CMK (cell line): Measurements from ENCODE around the gene TMEM33.

Experiments
- DNase-seq: peaks from one replicate; pipeline ENCODE4 v3.0.0-alpha.2; 2010; ENCODE audit warnings: low read depth

TMEM33 gene

DNA sequence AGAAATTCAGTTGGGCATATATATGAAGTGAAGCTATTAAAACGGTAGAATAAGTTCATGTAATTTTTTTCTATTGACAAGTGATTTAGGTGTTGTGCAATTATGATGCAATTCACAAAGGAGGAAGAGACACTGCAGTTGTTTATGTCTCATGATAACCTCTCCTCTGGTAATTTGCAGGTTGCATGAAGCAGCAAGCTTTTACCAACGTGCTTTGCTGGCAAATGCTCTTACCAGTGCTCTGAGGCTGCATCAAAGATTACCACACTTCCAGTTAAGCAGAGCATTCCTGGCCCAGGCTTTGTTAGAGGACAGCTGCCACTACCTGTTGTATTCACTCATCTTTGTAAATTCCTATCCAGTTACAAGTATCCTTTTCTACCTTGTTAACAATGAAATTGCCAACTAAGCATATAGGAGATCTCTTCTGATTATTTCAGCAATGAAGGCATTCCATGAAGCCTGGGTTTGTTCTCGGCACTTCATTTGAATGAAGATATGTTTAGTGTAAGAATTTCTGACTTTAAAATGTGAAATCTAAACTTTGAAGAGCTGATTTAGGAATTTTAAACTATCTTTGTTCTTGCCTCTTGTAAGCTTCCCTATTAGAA lies 3.9 kb downstream of the TMEM33 start:
- no peak for DNase-seq

- DNase-seq, result no peak
Measured at GRCh38 chr4:41940834-41941233, 5.6 kb downstream of the TMEM33 start.

DNA sequence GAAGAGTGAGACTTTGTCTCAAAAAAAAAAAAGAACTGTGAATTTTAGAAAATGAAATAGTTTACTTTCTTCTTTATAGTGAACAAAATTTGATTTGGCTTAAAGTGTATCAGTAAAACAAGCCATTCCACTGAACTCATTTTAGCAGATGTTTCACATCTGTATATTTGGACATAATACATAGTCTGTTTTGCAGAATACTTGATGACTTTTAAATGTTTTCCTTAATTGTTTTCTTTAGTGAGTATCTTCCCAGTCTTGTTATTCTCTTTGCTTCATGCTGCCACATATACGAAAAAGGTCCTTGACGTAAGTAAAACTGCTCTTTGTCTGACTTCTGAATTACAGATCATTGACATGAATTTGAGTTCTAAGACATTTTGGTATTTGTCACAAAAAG lies 8.3 kb downstream of the TMEM33 start:
- DNase-seq, result no peak

GRCh38 chr4:41944089-41944488 lies 8.9 kb downstream of the TMEM33 start:
- DNase-seq, result no peak

- no peak for DNase-seq
Measured at GRCh38 chr4:41949531-41949930, 14.3 kb downstream of the TMEM33 start.

- DNase-seq, result peak; percentile 36
Measured at GRCh38 chr4:41957634-41958033, 22.4 kb downstream of the TMEM33 start.

- no peak for DNase-seq
Measured at GRCh38 chr4:41963105-41963504, 27.9 kb downstream of the TMEM33 start.

- no peak for DNase-seq
Measured at GRCh38 chr4:41964401-41964800, 29.2 kb downstream of the TMEM33 start.

DNA sequence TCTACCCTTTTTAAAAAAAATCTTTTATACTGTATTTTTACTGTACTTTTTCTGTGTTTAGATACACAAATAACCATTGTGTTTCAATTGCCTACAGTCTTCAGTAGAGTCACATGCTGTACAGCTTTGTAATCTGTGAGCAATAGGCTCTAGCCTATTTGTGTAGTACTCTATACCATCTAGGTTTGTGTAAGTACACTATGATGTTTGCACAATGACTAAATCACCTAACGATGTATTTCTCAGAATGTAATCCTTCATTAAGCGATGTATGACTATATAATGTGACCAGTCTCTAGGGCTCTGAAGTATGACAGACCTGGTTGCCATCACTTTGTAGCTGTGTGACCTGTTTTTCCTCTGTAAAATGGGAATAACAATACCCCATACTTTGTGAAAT lies 32.2 kb downstream of the TMEM33 start:
- no peak for DNase-seq

DNA sequence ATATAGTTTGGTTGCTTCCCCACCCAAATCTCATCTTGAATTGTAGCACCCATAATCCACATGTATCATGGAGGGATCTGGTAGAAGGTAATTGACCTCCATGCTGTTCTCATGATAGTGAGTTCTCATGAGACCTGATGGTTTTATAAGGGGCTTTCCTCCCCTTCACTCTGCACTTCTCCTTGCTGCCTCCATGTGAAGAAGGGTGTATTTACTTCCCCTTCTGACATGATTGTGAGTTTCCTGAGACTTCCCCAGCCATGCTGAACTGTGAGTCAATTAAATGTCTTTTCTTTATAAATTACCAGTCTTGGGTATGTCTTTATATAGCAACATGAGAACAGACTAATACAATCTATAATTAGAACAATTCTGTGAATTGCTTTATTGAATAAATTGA lies 34.4 kb downstream of the TMEM33 start:
- DNase-seq, result no peak

DNA sequence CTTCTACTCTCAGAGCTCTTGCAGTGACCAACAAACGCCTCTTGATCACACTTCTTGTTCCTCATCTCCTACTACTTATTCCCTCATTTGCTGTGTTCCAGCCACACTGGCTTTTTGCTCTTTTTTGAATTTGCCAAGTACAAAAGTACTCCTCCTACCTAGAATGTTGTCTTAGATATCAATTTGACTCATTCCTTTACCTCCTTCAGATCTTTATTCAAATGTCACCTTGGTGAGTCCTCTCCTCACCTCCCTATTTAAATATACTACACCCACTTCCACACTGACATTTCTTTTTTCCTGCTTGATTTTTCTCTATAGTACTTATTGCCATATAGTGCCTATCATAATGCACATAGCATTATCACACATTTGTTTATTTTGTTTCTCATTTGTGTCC lies 40.1 kb downstream of the TMEM33 start:
- DNase-seq, result no peak

DNA sequence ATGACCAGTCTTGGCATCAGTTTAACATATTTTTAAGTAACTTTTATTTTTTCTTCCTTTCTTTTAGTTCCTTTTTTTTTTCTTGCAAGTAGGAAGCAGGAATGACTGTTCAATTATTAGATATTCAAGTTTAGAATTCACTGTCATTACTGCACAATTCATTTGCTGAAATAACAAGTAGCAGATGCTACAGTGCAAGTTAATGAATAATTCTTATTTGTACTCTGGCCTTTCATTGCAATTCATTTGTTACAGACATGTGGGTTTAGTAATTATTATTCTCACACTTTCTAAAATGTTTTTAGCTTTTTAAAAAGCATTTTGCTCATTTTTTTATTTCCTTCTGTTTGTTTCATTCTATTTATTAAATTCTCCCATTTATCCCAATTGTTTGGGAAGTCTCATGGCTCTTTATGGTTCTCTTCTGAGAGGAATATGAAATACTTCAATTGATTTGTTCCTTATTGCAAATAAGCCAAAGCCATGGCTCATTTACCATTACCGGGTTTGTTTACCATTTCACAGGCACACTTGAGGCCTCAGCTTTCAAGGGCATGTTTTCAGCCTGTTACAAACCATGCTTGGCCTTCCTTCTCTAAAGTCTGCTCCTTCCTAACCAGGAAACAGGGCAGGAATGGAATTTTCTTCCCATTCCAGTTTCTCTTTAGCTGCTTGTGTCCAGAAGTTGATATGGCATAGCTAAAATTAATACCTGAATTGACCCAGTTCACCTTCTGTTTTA lies 41.7 kb downstream of the TMEM33 start:
- no peak for DNase-seq

GRCh38 chr4:41977709-41978108 lies 42.5 kb downstream of the TMEM33 start:
- DNase-seq, result no peak

DNA sequence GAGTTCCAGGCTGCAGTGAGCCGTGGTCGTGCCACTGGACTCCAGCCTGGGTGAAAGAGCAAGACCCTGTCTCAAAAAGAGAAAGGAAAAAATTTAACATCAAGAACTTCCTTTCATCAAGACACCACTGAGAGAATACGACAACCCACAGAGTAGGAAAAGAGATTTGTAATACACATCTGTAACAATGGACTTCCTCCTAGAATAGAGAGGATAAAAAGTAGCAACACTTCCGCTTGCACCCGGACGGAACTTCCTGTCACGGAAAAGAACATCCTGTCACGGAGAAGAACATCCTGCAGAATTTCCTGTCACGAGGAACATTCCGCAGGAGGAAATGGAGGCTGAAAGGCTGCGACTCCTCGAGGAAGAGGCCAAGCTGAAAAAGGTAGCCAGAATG lies 46.2 kb downstream of the TMEM33 start, which contains the start of gene DCAF4L1:
TSS of gene DCAF4L1 (plus strand) at position 301 of the 400 bp plus-strand sequence. CDS start at position 338, 37 bp downstream.
- no peak for DNase-seq

- DNase-seq, result no peak
Measured at GRCh38 chr4:41982716-41983115, 47.5 kb downstream of the TMEM33 start.

GRCh38 chr4:41985151-41985550 lies 49.9 kb downstream of the TMEM33 start:
- DNase-seq, result no peak

- DNase-seq, result no peak
Measured at GRCh38 chr4:41989994-41990364, 54.8 kb downstream of the TMEM33 start.

GRCh38 chr4:41990365-41991111 lies 55.3 kb downstream of the TMEM33 start, which contains the start of gene SLC30A9:
TSS of gene SLC30A9 (plus strand) at chr4:41990530. CDS start at chr4:41990652, 122 bp downstream.
- DNase-seq, result peak; percentile 63

GRCh38 chr4:41991916-41992767 lies 56.9 kb downstream of the TMEM33 start:
- DNase-seq, result no peak

GRCh38 chr4:41992967-41993857 lies 58.0 kb downstream of the TMEM33 start:
- no peak for DNase-seq

DNA sequence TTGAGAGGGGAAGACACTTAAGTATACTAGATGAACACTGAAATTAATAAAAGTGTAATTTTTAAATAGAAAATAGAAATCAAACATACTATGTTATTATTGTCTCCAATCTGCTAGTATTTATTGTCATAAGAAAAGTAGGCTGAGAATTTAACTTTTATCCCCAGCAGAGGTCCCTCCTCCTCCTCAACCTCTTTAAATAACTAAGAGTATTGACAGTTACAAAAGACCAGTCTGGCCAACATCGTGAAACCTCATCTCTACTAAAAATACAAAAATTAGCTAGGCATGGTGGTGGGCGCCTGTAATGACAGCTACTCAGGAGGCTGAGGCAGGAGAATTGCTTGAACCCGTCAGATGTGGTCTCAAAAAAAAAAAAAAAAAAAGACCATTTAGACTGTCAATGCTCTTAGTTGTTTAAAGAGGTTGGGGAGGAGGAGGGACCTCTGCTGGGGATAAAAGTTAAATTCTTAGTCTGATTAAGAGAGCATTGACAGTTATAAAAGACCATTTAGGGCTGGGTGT lies 59.3 kb downstream of the TMEM33 start:
- DNase-seq, result no peak
